ENCODE measurements around the gene MTA1.

- TF ChIP-seq, protein P1, sequence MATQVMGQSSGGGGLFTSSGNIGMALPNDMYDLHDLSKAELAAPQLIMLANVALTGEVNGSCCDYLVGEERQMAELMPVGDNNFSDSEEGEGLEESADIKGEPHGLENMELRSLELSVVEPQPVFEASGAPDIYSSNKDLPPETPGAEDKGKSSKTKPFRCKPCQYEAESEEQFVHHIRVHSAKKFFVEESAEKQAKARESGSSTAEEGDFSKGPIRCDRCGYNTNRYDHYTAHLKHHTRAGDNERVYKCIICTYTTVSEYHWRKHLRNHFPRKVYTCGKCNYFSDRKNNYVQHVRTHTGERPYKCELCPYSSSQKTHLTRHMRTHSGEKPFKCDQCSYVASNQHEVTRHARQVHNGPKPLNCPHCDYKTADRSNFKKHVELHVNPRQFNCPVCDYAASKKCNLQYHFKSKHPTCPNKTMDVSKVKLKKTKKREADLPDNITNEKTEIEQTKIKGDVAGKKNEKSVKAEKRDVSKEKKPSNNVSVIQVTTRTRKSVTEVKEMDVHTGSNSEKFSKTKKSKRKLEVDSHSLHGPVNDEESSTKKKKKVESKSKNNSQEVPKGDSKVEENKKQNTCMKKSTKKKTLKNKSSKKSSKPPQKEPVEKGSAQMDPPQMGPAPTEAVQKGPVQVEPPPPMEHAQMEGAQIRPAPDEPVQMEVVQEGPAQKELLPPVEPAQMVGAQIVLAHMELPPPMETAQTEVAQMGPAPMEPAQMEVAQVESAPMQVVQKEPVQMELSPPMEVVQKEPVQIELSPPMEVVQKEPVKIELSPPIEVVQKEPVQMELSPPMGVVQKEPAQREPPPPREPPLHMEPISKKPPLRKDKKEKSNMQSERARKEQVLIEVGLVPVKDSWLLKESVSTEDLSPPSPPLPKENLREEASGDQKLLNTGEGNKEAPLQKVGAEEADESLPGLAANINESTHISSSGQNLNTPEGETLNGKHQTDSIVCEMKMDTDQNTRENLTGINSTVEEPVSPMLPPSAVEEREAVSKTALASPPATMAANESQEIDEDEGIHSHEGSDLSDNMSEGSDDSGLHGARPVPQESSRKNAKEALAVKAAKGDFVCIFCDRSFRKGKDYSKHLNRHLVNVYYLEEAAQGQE (IDR thresholded peaks at IDR 0.05; ENCODE audit: insufficient read depth in 1 of 2, low read depth in 2 of 2, low read length in 2 of 2) = no peak
- TF ChIP-seq POLR2AphosphoS5 (IDR thresholded peaks at IDR 0.05; ENCODE audit: low read depth, low read length) (no peak), TAF1 (IDR thresholded peaks at IDR 0.05; ENCODE audit: borderline replicate concordance, insufficient read depth, low read length) (no peak)
Observed at GRCh38 chr14:105487449-105487985, 67.9 kb downstream of the MTA1 start.

Data from PFSK-1 (cell line).